HG02610 (cell line): Measurements from ENCODE around the gene TFEC.
"Not testable (repeated sequence)": the region's sequence is repeated elsewhere in the genome, so short reads cannot be mapped to it uniquely, and the experiment has no call there.

Experiments
- ATAC-seq: cut with Tn5 transposase; IDR thresholded peaks from one replicate; pipeline ENCODE4 v1.9.1; 2021; ENCODE audit warnings: mild to moderate bottlenecking, moderate library complexity; ENCODE audit not compliant: unreplicated experiment

Gene TFEC

GRCh38 chr7:115932880-115933279 is 97.7 kb downstream of the TFEC start:
- ATAC-seq, result no peak

DNA sequence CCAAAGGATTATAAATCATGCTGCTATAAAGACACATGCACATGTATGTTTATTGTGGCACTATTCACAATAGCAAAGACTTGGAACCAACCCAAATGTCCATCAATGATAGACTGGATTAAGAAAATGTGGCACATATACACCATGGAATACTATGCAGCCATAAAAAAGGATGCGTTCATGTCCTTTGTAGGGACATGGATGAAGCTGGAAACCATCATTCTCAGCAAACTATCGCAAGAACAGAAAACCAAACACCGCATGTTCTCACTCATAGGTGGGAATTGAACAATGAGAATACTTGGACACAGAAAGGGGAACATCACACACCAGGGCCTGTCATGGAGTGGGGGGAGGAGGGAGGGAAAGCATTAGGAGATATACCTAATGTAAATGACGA is 100.4 kb downstream of the TFEC start:
- not testable (repeated sequence) for ATAC-seq

DNA sequence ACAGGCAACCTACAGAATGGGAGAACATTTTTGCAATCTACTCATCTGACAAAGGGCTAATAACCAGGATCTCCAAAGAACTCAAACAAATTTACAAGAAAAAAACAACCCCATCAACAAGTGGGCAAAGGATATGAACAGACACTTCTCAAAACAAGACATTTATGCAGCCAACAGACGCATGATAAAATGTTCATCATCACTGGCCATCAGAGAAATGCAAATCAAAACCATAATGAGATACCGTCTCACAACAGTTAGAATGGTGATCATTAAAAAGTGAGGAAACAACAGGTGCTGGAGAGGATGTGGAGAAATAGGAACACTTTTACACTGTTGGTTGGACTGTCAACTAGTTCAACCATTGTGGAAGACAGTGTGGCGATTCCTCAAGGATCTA is 100.8 kb downstream of the TFEC start:
- not testable (repeated sequence) for ATAC-seq

DNA sequence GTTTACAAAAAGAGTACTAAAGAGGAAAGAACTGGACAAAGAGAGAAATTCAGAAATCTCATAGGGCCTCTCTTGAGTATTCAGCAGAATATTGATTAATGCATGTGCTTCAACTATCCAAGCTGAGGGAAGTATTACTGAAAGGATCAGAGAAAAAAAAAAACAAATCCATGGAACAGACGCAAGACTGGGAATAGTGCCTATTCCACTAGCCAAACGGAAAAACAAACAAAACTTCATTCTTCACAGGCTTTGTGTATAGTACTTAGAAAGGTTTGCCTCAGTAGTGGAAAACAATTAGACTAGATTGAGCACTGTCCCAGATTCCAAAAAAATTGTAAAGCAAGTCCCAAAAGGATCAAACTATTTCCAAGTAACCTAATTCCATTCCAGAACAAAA is 106.2 kb downstream of the TFEC start:
- no peak for ATAC-seq

GRCh38 chr7:115920367-115920766 is 110.2 kb downstream of the TFEC start:
- no peak for ATAC-seq

DNA sequence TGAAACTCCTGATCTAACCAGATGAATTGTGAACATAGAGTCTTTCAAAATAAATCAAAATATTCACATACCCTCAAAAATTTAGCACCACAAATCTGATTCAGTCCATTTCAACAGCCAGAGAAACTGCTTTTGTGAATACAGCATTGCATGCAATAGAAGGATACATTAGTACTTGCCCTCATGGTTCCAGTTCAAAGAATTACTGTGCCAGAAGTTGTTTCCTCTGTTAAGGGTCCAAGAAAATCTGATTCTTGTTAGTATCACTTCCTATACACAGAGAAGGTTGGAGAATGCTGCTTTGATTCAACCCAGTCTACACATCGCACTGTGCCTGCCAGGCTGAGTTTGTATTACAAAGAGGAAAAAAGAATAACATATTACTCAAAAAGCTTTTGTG is 115.6 kb downstream of the TFEC start:
- ATAC-seq, result no peak

DNA sequence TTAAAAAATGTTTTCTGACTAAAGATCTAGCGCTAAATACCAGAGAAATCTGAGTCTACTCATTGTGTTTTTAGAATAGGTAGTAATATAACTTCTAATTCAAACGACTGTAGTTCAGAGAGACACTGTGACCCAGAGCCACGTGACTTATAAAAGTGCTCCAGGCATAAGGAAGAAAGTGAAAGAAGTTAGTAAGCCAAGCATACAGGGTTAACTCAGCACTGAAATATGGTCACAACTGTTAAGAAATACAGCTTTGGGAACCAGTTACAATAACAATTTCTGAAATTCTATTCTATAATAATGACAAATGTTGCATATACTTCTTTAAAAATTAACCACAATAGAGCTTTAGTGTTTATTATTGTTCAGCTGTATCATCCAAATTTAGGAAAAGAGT is 119.1 kb downstream of the TFEC start:
- no peak for ATAC-seq

DNA sequence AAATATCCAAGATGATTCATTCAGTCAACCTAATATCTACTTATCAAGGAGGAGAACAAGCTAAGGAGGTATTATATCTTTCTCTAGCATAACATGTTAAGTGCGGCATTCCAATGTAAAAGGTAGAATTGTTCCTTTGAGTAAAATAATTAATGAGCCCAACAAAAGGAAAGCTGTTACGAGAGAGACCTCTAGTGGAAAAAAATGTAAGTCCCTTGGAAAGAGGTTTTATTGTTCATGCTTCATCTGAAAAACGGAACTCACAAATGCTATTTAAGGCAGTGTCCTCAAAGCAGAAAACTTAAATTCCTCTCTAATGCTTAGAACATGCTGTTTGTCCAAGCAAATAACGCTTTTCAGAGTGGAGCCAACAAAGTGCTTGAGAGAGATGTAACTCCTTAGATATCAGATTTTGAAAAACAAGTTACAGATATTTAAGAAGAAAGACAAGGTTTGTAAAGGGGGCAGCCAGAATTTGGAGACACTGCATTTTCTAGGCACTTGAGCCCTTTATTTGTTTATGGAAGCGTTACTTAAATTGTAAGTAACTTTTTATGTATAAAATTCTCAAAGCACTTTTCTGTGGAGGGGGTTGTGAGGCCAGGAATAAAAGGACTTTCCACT is 119.9 kb downstream of the TFEC start:
- ATAC-seq, result no peak

DNA sequence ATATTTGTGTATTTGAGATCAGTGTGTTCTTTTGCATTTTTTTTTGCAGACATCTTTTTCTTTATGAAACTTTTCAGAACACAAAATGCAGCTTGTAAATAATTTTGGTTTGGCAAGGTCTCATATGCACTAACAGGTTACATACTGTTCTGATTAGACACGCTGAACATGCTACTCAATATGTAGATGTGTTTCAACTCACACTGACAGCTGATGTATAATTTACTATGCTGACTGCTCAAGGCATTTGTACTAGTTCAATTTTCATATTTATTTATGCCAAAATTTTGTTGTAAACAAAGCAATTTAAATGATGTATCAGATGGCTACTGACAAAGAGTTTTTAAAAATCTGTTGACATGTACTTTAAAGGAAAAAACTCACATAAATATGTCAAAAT is 123.8 kb downstream of the TFEC start:
- ATAC-seq, result no peak

DNA sequence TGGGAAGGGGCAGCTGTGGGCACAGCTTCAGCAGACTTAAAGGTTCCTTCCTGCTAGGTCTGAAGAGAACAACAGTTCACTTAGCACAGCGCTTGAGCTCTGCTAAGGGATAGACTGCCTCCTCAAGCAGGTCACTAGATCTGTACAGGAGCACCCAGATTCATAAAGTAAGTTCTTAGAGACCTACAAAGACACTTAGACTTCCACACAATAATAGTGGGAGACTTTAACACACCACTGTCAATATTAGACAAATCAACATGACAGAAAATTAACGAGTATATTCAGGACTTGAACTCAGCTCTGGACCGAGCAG is 140.9 kb downstream of the TFEC start:
- no peak for ATAC-seq

GRCh38 chr7:115888981-115889668 is 141.4 kb downstream of the TFEC start:
- no peak for ATAC-seq

GRCh38 chr7:115885550-115885949 is 145.0 kb downstream of the TFEC start:
- no peak for ATAC-seq
